ENCODE results near the gene LRRC23. TPM values are rescaled to one million over a fixed set of nuclear protein-coding genes. Genes with fewer than 3 reads are reported as not detected.

The LRRC23 gene
- total RNA-seq, 3 donors from 2014 or later (not counting 1 experiment from before 2014, with no cell fraction given), result 8.1 to 16.8 (median 9.8) TPM

DNA sequence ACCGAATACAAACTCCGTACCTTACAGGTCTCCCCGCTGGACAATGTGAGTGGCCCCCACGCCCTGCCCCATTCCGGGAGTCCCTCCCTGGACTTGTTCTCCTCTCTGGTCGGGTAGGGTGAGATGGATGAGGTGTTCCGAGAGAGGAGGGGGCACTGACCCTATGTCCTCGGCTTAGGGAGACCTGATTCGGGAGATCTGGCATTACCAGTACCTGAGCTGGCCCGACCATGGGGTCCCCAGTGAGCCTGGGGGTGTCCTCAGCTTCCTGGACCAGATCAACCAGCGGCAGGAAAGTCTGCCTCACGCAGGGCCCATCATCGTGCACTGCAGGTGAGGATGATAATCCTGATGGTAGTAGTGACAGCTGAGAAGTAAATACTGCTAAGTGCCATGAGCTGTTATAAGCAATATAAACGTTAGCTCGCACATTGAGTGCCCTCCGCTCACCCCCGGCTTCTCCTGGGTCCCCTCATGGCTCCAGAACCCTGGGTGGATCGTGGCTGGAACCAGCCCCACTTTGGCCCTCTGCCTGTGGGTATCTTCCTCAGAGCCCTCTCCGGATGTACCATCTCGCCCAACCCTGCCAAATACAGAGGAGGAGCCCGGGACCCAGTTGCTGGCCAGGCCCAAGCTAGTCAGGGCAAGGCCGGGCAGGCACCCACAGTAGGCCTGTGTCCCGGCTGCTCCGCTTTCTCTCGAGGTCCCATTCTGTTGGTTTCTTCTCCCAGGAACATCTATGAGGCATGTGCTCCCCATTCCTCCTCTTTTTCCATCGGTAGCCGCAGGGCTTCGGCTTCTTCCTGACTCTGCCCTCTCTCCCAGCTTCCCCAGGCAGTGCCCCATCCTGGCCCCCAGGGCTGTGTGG lies 53.4 kb downstream of the LRRC23 start:
- no peaks in the 10 kb centered on the region for H3K27me3 Mint-ChIP-seq (ENCODE audit: low read depth in 2 of 2)

GRCh38 chr12:6958609-6959057 lies 54.0 kb downstream of the LRRC23 start:
- DNase-seq (no peak), ATAC-seq (no peak)
- H3K27ac ChIP-seq (ENCODE audit: low read length), result peak overlapping the region; percentile 96
- H3K36me3 Mint-ChIP-seq, result no peaks in the 10 kb centered on the region
- peaks cover 95% of the 10 kb centered on the region for H3K4me1 ChIP-seq (ENCODE audit: control insufficient read depth, insufficient read depth, low read length)
- peaks cover 70 to 82% of the 10 kb centered on the region in 2 donors for H3K4me1 Mint-ChIP-seq
- H3K4me3 Mint-ChIP-seq, result peak overlapping the region; percentile 92
- 11% methylated on average over 10 of the region's 10 CpGs for WGBS (ENCODE audit: insufficient coverage)
- H3K9me3 Mint-ChIP-seq, result no peaks in the 10 kb centered on the region
- no peak for TF ChIP-seq CTCF (IDR thresholded peaks at IDR 0.05)
- no peaks in the 10 kb centered on the region for H3K27me3 Mint-ChIP-seq (ENCODE audit: low read depth in 2 of 2)
- no peaks in the 10 kb centered on the region for H3K27me3 ChIP-seq (ENCODE audit: control insufficient read depth, insufficient read depth, low read length)
- no peaks in the 10 kb centered on the region for H3K9me3 ChIP-seq (ENCODE audit: control insufficient read depth, insufficient read depth, low read length)
- H3K27ac Mint-ChIP-seq, result peak overlapping the region; percentile 98 to 99
- intact Hi-C loops (cut with micrococcal nuclease), result loop anchor here (1.0 kb wide), 2 partner anchors 9 to 14 kb away; partner anchors contain the start of gene C12orf57
- H3K36me3 ChIP-seq (ENCODE audit: control insufficient read depth, insufficient read depth, low read length), result peaks cover 69% of the 10 kb centered on the region
- H3K4me3 ChIP-seq (ENCODE audit: low read length), result peak overlapping the region; percentile 22

More for the DNA sequence above, 53.4 kb downstream of the LRRC23 start:
- Mint-ChIP-seq H3K4me1 (peaks cover 75 to 89% of the 10 kb centered on the region in 2 donors), H3K9me3 (no peaks in the 10 kb centered on the region), H3K27ac (peak overlapping the region; percentile 98 to 99), H3K4me3 (peak overlapping the region; percentile 92), H3K36me3 (no peaks in the 10 kb centered on the region)
- TF ChIP-seq CTCF (IDR thresholded peaks at IDR 0.05), result no peak
- DNase-seq, result peak in 1 of 2 donors; percentile 41
- H3K4me3 ChIP-seq (ENCODE audit: low read length), result peak overlapping the region; percentile 22
- 67% methylated on average over 28 of the region's 28 CpGs for WGBS (ENCODE audit: insufficient coverage)
- H3K27me3 ChIP-seq (ENCODE audit: control insufficient read depth, insufficient read depth, low read length), result no peaks in the 10 kb centered on the region
- no peaks in the 10 kb centered on the region for H3K9me3 ChIP-seq (ENCODE audit: control insufficient read depth, insufficient read depth, low read length)
- peaks cover 71% of the 10 kb centered on the region for H3K36me3 ChIP-seq (ENCODE audit: control insufficient read depth, insufficient read depth, low read length)
- intact Hi-C loops (cut with micrococcal nuclease), result no loop called here
- peaks cover 100% of the 10 kb centered on the region for H3K4me1 ChIP-seq (ENCODE audit: control insufficient read depth, insufficient read depth, low read length)
- peak overlapping the region; percentile 96 for H3K27ac ChIP-seq (ENCODE audit: low read length)
- no peak for ATAC-seq

DNA sequence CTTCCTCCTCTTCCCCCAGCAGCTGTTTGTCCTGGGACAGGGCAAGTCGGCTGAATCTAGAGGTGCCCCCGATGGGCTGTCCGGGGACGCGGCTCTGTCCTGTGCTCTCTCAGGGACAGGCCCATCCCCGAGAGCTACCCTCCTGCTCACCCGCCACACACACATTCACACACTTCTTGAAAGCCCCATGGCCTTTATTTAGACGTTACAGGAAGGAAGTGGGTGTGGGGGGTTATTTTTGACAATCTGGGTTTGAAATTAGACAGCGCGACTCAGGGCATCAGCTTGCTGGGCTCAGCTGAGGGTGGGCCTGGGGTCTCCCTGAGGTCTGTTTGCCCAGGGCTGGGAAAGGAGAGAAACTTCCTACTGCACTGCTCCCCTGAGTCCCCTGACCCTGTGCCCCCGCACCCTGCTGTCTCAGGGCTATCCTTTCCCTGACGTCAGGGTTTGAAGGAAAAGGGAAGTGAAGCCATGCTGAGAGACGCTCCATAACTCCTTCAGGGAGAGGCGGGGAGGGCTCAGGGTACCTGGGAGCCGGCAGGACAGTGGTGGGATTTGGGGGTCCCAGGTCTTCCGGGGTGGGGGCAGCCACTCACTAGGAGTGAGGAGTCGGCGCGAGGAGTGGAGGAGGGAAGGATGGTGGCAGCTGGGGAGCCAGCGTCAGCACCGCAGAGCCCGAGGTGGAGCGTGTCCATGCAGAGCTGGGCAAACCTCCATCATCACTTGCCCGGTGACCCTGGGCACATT lies 54.6 kb downstream of the LRRC23 start:
- ATAC-seq, result peak; percentile 61 to 79 (median 66)
- WGBS (ENCODE audit: insufficient coverage), result 19% methylated on average over 22 of the region's 24 CpGs
- peak overlapping the region; percentile 98 to 99 for H3K27ac Mint-ChIP-seq
- H3K4me3 ChIP-seq (ENCODE audit: low read length), result peak overlapping the region; percentile 22
- no peaks in the 10 kb centered on the region for H3K9me3 ChIP-seq (ENCODE audit: control insufficient read depth, insufficient read depth, low read length)
- peaks cover 66 to 76% of the 10 kb centered on the region in 2 donors for H3K4me1 Mint-ChIP-seq
- intact Hi-C loops (cut with micrococcal nuclease), result loop anchor here (1.0 kb wide), 2 partner anchors 10 to 15 kb away; partner anchors contain the start of gene C12orf57
- no peaks in the 10 kb centered on the region for H3K9me3 Mint-ChIP-seq
- no peaks in the 10 kb centered on the region for H3K27me3 Mint-ChIP-seq (ENCODE audit: low read depth in 2 of 2)
- DNase-seq, result peak; percentile 76 to 91
- H3K4me1 ChIP-seq (ENCODE audit: control insufficient read depth, insufficient read depth, low read length), result peaks cover 89% of the 10 kb centered on the region
- peak overlapping the region; percentile 96 for H3K27ac ChIP-seq (ENCODE audit: low read length)
- TF ChIP-seq CTCF (IDR thresholded peaks at IDR 0.05), result no peak
- H3K27me3 ChIP-seq (ENCODE audit: control insufficient read depth, insufficient read depth, low read length), result no peaks in the 10 kb centered on the region
- H3K36me3 Mint-ChIP-seq, result no peaks in the 10 kb centered on the region
- peaks cover 67% of the 10 kb centered on the region for H3K36me3 ChIP-seq (ENCODE audit: control insufficient read depth, insufficient read depth, low read length)
- peak overlapping the region; percentile 92 for H3K4me3 Mint-ChIP-seq
